Transverse colon (tissue), 4 donors: ENCODE results near the gene MYOCD.

ENCODE experiments used
- CTCF ChIP-seq, 5 experiments: fragments of 200-600 bp in 3 of 5; fragments of 450-650 bp in 2 of 5; sonication (generic) in 3 of 5; IDR thresholded peaks; 1 replicate in 2 of 5; 2 replicates in 3 of 5; pipeline ENCODE4 v1.5.1; 2016 to 2017; ENCODE audit warnings: antibody characterized with exemption in 5 of 5, inconsistent platforms in 3 of 5, mild to moderate bottlenecking in 2 of 5, moderate library complexity in 1 of 5
- POLR2A ChIP-seq: fragments of 450-650 bp; IDR thresholded peaks from one replicate; pipeline ENCODE4 v1.6.1; 2016; ENCODE audit warnings: antibody characterized with exemption, mild to moderate bottlenecking, moderate library complexity
- POLR2AphosphoS5 ChIP-seq, 3 donors: sonication (generic); formaldehyde crosslinking; IDR thresholded peaks; one replicate each; pipeline ENCODE4 v1.6.1; 2016; ENCODE audit warnings: antibody characterized with exemption in 3 of 3

DNA sequence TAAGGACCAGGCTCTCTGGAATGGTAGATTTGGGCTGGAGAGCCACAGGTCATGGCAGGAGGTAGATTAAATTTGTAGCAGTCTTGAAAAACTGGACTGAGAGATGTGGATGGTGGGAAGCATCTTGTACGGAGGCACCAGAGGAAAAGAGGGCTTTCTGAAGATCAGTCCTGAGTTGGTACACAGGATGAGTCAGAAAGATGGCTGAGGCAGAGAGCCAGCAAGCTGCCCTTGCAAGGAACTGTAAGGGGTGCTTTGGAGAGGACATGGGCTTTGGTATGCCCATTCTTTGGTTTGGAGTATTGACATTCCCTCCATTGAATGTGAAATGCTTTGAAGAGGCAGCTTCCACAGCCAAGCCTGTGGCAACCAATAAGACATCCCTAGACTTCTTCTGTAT lies 55.9 kb downstream of the MYOCD start:
- TF ChIP-seq POLR2AphosphoS5 (IDR thresholded peaks at IDR 0.05), result no peak
- no peak for TF ChIP-seq CTCF (IDR thresholded peaks at IDR 0.05)
- TF ChIP-seq POLR2A, result no peak
